KMS-11 (cell line): ENCODE measurements around the gene SMOC2.

Source experiments
- H2AFZ ChIP-seq: fragments of 200-600 bp; sonication (generic); 2 replicates; pipeline ENCODE4 v1.6.1; 2016; ENCODE audit warnings: antibody characterized with exemption, mixed run types, low read depth
- H3K27ac ChIP-seq: fragments of 200-600 bp; sonication (generic); 2 replicates; pipeline ENCODE4 v1.6.1; 2016; ENCODE audit warnings: mild to moderate bottlenecking, mixed run types
- H3K27me3 ChIP-seq: fragments of 200-600 bp; sonication (generic); 2 replicates; pipeline ENCODE4 v1.6.1; 2017; ENCODE audit warnings: mild to moderate bottlenecking, low read depth, mixed run types, moderate library complexity; ENCODE audit not compliant: insufficient read depth
- H3K36me3 ChIP-seq: fragments of 200-600 bp; sonication (generic); 2 replicates; pipeline ENCODE4 v1.6.1; 2017; ENCODE audit warnings: mild to moderate bottlenecking, mixed run types; ENCODE audit not compliant: insufficient read depth
- H3K4me1 ChIP-seq: fragments of 200-600 bp; sonication (generic); 2 replicates; pipeline ENCODE4 v1.6.1; 2016; ENCODE audit warnings: mild to moderate bottlenecking, low read depth, mixed run types; ENCODE audit not compliant: poor library complexity, severe bottlenecking
- H3K4me2 ChIP-seq: fragments of 200-600 bp; sonication (generic); 2 replicates; pipeline ENCODE4 v1.7.0; 2016; ENCODE audit warnings: mild to moderate bottlenecking, mixed run types
- H3K4me3 ChIP-seq: fragments of 200-600 bp; sonication (generic); IDR thresholded peaks from 2 replicates; pipeline ENCODE4 v1.6.1; 2017; ENCODE audit warnings: low read depth, low read length, mixed read lengths; ENCODE audit not compliant: insufficient read depth
- H3K79me2 ChIP-seq: fragments of 200-600 bp; sonication (generic); 2 replicates; pipeline ENCODE4 v1.6.1; 2016; ENCODE audit warnings: low read depth, mixed run types; ENCODE audit not compliant: insufficient read depth
- H3K9ac ChIP-seq: fragments of 200-600 bp; sonication (generic); 2 replicates; pipeline ENCODE4 v1.6.1; 2016; ENCODE audit warnings: mild to moderate bottlenecking, mixed run types
- H4K20me1 ChIP-seq: fragments of 200-600 bp; sonication (generic); 2 replicates; pipeline ENCODE4 v1.6.1; 2016; ENCODE audit warnings: mild to moderate bottlenecking, mixed run types; ENCODE audit not compliant: insufficient read depth
- CTCF ChIP-seq: fragments of 200-600 bp; sonication (generic); conservative IDR thresholded peaks from 2 replicates; pipeline ENCODE4 v1.6.1; 2017; ENCODE audit warnings: low read depth, mild to moderate bottlenecking, antibody characterized with exemption, low read length, moderate library complexity, mixed read lengths

SMOC2 gene

GRCh38 chr6:168601111-168601510 lies 160.1 kb downstream of the SMOC2 start:
- TF ChIP-seq CTCF = no peak
- Histone ChIP-seq H4K20me1 (no peaks in the 10 kb centered on the region), H3K27me3 (no peaks in the 10 kb centered on the region)

GRCh38 chr6:168601546-168601945 lies 160.6 kb downstream of the SMOC2 start:
- Histone ChIP-seq H3K4me1 (no peaks in the 10 kb centered on the region), H3K4me3 (no peak overlapping the region), H2AFZ (no peak overlapping the region), H3K9ac (no peak overlapping the region), H4K20me1 (no peaks in the 10 kb centered on the region), H3K36me3 (no peaks in the 10 kb centered on the region), H3K27me3 (no peaks in the 10 kb centered on the region), H3K79me2 (no peaks in the 10 kb centered on the region), H3K4me2 (no peak overlapping the region), H3K27ac (no peak overlapping the region)
- no peak for TF ChIP-seq CTCF

More at GRCh38 chr6:168601111-168601510, 160.1 kb downstream of the SMOC2 start:
- Histone ChIP-seq H3K4me3 (no peak overlapping the region), H3K9ac (no peak overlapping the region), H3K79me2 (no peaks in the 10 kb centered on the region), H3K36me3 (no peaks in the 10 kb centered on the region), H3K27ac (no peak overlapping the region), H3K4me1 (no peaks in the 10 kb centered on the region), H3K4me2 (no peak overlapping the region), H2AFZ (no peak overlapping the region)

- no peaks in the 10 kb centered on the region for H3K27me3 ChIP-seq
- H4K20me1 ChIP-seq = no peaks in the 10 kb centered on the region
- no peaks in the 10 kb centered on the region for H3K36me3 ChIP-seq
- no peak overlapping the region for H3K4me3 ChIP-seq
- no peak overlapping the region for H3K9ac ChIP-seq
- H3K4me1 ChIP-seq = no peaks in the 10 kb centered on the region
- H3K4me2 ChIP-seq = no peak overlapping the region
- no peaks in the 10 kb centered on the region for H3K79me2 ChIP-seq
- no peak overlapping the region for H2AFZ ChIP-seq
- no peak overlapping the region for H3K27ac ChIP-seq
- TF ChIP-seq CTCF = no peak
Observed at GRCh38 chr6:168602576-168602975, 161.6 kb downstream of the SMOC2 start.

- no peaks in the 10 kb centered on the region for H3K4me1 ChIP-seq
- no peak for TF ChIP-seq CTCF
- H4K20me1 ChIP-seq = no peaks in the 10 kb centered on the region
Observed at GRCh38 chr6:168603234-168603633, 162.2 kb downstream of the SMOC2 start.

More at GRCh38 chr6:168603234-168603633, 162.2 kb downstream of the SMOC2 start:
- no peak overlapping the region for H3K9ac ChIP-seq
- H3K36me3 ChIP-seq = no peaks in the 10 kb centered on the region
- H3K4me3 ChIP-seq = no peak overlapping the region
- H3K27ac ChIP-seq = no peak overlapping the region
- no peak overlapping the region for H2AFZ ChIP-seq
- H3K79me2 ChIP-seq = no peaks in the 10 kb centered on the region
- no peak overlapping the region for H3K4me2 ChIP-seq
- H3K27me3 ChIP-seq = no peaks in the 10 kb centered on the region
